Frontal cortex (tissue), 4 donors: ENCODE results near the gene WIPF1. TPM values are rescaled to one million over a fixed set of nuclear protein-coding genes. Genes with fewer than 3 reads are reported as not detected.

ENCODE experiments used
- DNase-seq, 2 donors: peaks; one replicate each; pipeline ENCODE4 v3.0.0; 2012; ENCODE audit warnings: low spot score in 2 of 2
- FAIRE-seq: peaks from 2 replicates; lab custom pipeline; 2012; peaks lifted over from hg19 to GRCh38; lab: Jason Lieb, UNC
- total RNA-seq: library from RNA; depleted of rRNA; stranded (reverse); fragments of >200 nt; gene quantifications from one replicate; pipeline ENCODE4 v1.2.3, GENCODE V29; 2014
- donor health status: control.
- donor health status: control.
- donor health status: control.

The WIPF1 gene
- 1.2 TPM for total RNA-seq

- FAIRE-seq (no peak), DNase-seq (no peak)
These were observed at the start of gene WIPF1 for GRCh38 chr2:174597345-174598047. TSS of gene WIPF1 (minus strand) at chr2:174597804. CDS start at chr2:174585573, 12,231 bp downstream.

GRCh38 chr2:174645296-174645695, 47.7 kb upstream of the WIPF1 start:
- DNase-seq (no peak), FAIRE-seq (no peak)

- FAIRE-seq (no peak), DNase-seq (no peak)
These were observed 46.8 kb upstream of the WIPF1 start for GRCh38 chr2:174644406-174644805.

GRCh38 chr2:174643356-174643755, 45.8 kb upstream of the WIPF1 start:
- DNase-seq: no peak
- no peak for FAIRE-seq

GRCh38 chr2:174641168-174641567, 43.6 kb upstream of the WIPF1 start:
- FAIRE-seq: no peak
- DNase-seq: no peak

GRCh38 chr2:174636987-174637386, 39.4 kb upstream of the WIPF1 start:
- FAIRE-seq: no peak

GRCh38 chr2:174635776-174636404, 38.3 kb upstream of the WIPF1 start:
- DNase-seq: no peak
- FAIRE-seq: no peak

More at GRCh38 chr2:174636987-174637386, 39.4 kb upstream of the WIPF1 start:
- no peak for DNase-seq

GRCh38 chr2:174635015-174635593, 37.5 kb upstream of the WIPF1 start:
- FAIRE-seq (no peak), DNase-seq (no peak)

GRCh38 chr2:174634130-174635014, 36.8 kb upstream of the WIPF1 start:
- FAIRE-seq (no peak), DNase-seq (no peak)

GRCh38 chr2:174633623-174633930, 36.0 kb upstream of the WIPF1 start:
- DNase-seq: no peak

GRCh38 chr2:174632841-174633622, 35.4 kb upstream of the WIPF1 start:
- FAIRE-seq: no peak
- DNase-seq: no peak

More at GRCh38 chr2:174633623-174633930, 36.0 kb upstream of the WIPF1 start:
- FAIRE-seq: no peak

GRCh38 chr2:174631009-174631981, 33.7 kb upstream of the WIPF1 start:
- DNase-seq (no peak), FAIRE-seq (no peak)

- DNase-seq (no peak), FAIRE-seq (no peak)
These were observed 32.5 kb upstream of the WIPF1 start for GRCh38 chr2:174630107-174630506.

- no peak for DNase-seq
- FAIRE-seq: no peak
These were observed 31.9 kb upstream of the WIPF1 start for GRCh38 chr2:174629506-174629905.

- no peak for DNase-seq
- FAIRE-seq: no peak
These were observed 31.0 kb upstream of the WIPF1 start for GRCh38 chr2:174628528-174629169.

- no peak for FAIRE-seq
- DNase-seq: no peak
These were observed 29.6 kb upstream of the WIPF1 start for GRCh38 chr2:174627216-174627615.

GRCh38 chr2:174624895-174625430, 27.4 kb upstream of the WIPF1 start:
- FAIRE-seq: no peak

GRCh38 chr2:174623690-174624089, 26.1 kb upstream of the WIPF1 start:
- FAIRE-seq: no peak
- no peak for DNase-seq

More at GRCh38 chr2:174624895-174625430, 27.4 kb upstream of the WIPF1 start:
- DNase-seq: no peak
